MM.1S (cell line): ENCODE data around the gene NUTF2.

Experiments
- DNase-seq: peaks from one replicate; pipeline ENCODE4 v3.0.0-alpha.2; 2015
- H2AFZ ChIP-seq: fragments of 300-600 bp; sonication (generic); 2 replicates; pipeline ENCODE4 v1.6.0; 2016; ENCODE audit warnings: antibody characterized with exemption, low read length
- H3F3A ChIP-seq: fragments of 300-600 bp; sonication (generic); 2 replicates; pipeline ENCODE4 v1.6.1; 2016; ENCODE audit warnings: mild to moderate bottlenecking, antibody characterized with exemption, low read length, moderate library complexity, mixed read lengths; ENCODE audit not compliant: insufficient read depth
- H3K27ac ChIP-seq: fragments of 300-600 bp; sonication (generic); 2 replicates; pipeline ENCODE4 v1.5.1; 2016; ENCODE audit warnings: mild to moderate bottlenecking, low read length
- H3K27me3 ChIP-seq: fragments of 300-600 bp; sonication (generic); replicated peaks from 2 replicates; pipeline ENCODE4 v1.6.0; 2016; ENCODE audit warnings: low read length; ENCODE audit not compliant: insufficient read depth
- H3K36me3 ChIP-seq: fragments of 300-600 bp; sonication (generic); replicated peaks from 2 replicates; pipeline ENCODE4 v1.6.1; 2016; ENCODE audit warnings: mild to moderate bottlenecking, low read length, mixed read lengths; ENCODE audit not compliant: insufficient read depth
- H3K4me1 ChIP-seq: fragments of 300-600 bp; sonication (generic); 2 replicates; pipeline ENCODE4 v1.6.1; 2016; ENCODE audit warnings: low read length, mixed read lengths
- H3K4me2 ChIP-seq: fragments of 300-600 bp; sonication (generic); 2 replicates; pipeline ENCODE4 v1.6.0; 2016; ENCODE audit warnings: low read depth, low read length
- H3K4me3 ChIP-seq: fragments of 300-600 bp; sonication (generic); 2 replicates; pipeline ENCODE4 v1.5.1; 2016; ENCODE audit warnings: low read length, mixed read lengths
- H3K79me2 ChIP-seq: fragments of 300-600 bp; sonication (generic); 2 replicates; pipeline ENCODE4 v1.6.1; 2016; ENCODE audit warnings: mixed run types, low read length, mixed read lengths
- H3K9ac ChIP-seq: fragments of 300-600 bp; sonication (generic); 2 replicates; pipeline ENCODE4 v1.6.1; 2016; ENCODE audit warnings: low read length, mixed read lengths
- H3K9me2 ChIP-seq: fragments of 300-600 bp; sonication (generic); replicated peaks from 2 replicates; pipeline ENCODE4 v1.6.1; 2016; ENCODE audit warnings: mild to moderate bottlenecking, low read length, mixed read lengths; ENCODE audit not compliant: insufficient read depth
- H3K9me3 ChIP-seq: fragments of 300-600 bp; sonication (generic); replicated peaks from 2 replicates; pipeline ENCODE4 v1.6.1; 2016; ENCODE audit warnings: mild to moderate bottlenecking, low read length, mixed read lengths; ENCODE audit not compliant: insufficient read depth
- H4K20me1 ChIP-seq: fragments of 300-600 bp; sonication (generic); 2 replicates; pipeline ENCODE4 v1.6.1; 2016; ENCODE audit warnings: mild to moderate bottlenecking, low read length, moderate library complexity, mixed read lengths; ENCODE audit not compliant: insufficient read depth
- CTCF ChIP-seq: fragments of 300-600 bp; sonication (generic); IDR thresholded peaks from 2 replicates; pipeline ENCODE4 v1.5.1; 2016; ENCODE audit warnings: antibody characterized with exemption, low read length, mixed read lengths
- EZH2 ChIP-seq: fragments of 300-600 bp; sonication (generic); optimal IDR thresholded peaks from 2 replicates; pipeline ENCODE3; 2017; ENCODE audit warnings: low read depth, mild to moderate bottlenecking, antibody characterized with exemption, low read length, mixed read lengths
- EZH2phosphoT487 ChIP-seq: fragments of 300-600 bp; sonication (generic); IDR thresholded peaks from 2 replicates; pipeline ENCODE4 v1.6.1; 2018; ENCODE audit warnings: antibody characterized with exemption, low read length

Gene NUTF2

GRCh38 chr16:67892899-67893742, 46.4 kb downstream of the NUTF2 start, which contains the start of gene PSKH1:
TSS of gene PSKH1 (plus strand) at chr16:67893254. CDS start at chr16:67908750, 15,496 bp downstream.
- Histone ChIP-seq H4K20me1 (no peaks in the 10 kb centered on the region), H3F3A (no peaks in the 10 kb centered on the region), H3K27me3 (no peaks in the 10 kb centered on the region), H2AFZ (peak within 1 kb of the TSS; percentile 64), H3K27ac (peak within 1 kb of the TSS; percentile 57; the same call in 1 of the 2 replicates), H3K4me3 (peak within 1 kb of the TSS; percentile 94), H3K79me2 (peaks cover 45% of the 10 kb centered on the region), H3K9ac (peak within 1 kb of the TSS; percentile 96), H3K36me3 (no peaks in the 10 kb centered on the region), H3K9me2 (no peaks in the 10 kb centered on the region), H3K4me2 (peak within 1 kb of the TSS; percentile 82), H3K9me3 (no peaks in the 10 kb centered on the region), H3K4me1 (0 out of 2 replicates have a peak, but pooled peaks cover 6% of the 10 kb centered on the region)
- peak; percentile 97 for DNase-seq
- TF ChIP-seq EZH2phosphoT487 = no peak
- TF ChIP-seq EZH2 = no peak
- no peak for TF ChIP-seq CTCF

- H3K4me3 ChIP-seq = peak overlapping the region; percentile 94
- H3K4me2 ChIP-seq = peak overlapping the region; percentile 82
- no peaks in the 10 kb centered on the region for H3K27me3 ChIP-seq
- H3K27ac ChIP-seq = peak overlapping the region; percentile 57; the same call in 1 of the 2 replicates
- peak overlapping the region; percentile 96 for H3K9ac ChIP-seq
- no peaks in the 10 kb centered on the region for H3K9me3 ChIP-seq
- TF ChIP-seq EZH2 (no peak), CTCF (no peak), EZH2phosphoT487 (no peak)
- no peaks in the 10 kb centered on the region for H3F3A ChIP-seq
- peak; percentile 18 for DNase-seq
- no peaks in the 10 kb centered on the region for H3K9me2 ChIP-seq
- no peaks in the 10 kb centered on the region for H4K20me1 ChIP-seq
- H3K79me2 ChIP-seq = peaks cover 50% of the 10 kb centered on the region
- H3K36me3 ChIP-seq = no peaks in the 10 kb centered on the region
- peak overlapping the region; percentile 64 for H2AFZ ChIP-seq
- H3K4me1 ChIP-seq = 0 out of 2 replicates have a peak, but pooled peaks cover 6% of the 10 kb centered on the region
Measured at GRCh38 chr16:67893743-67894399, 47.1 kb downstream of the NUTF2 start.

GRCh38 chr16:67897231-67897630, 50.5 kb downstream of the NUTF2 start:
- 0 out of 2 replicates have a peak, but pooled peaks cover 6% of the 10 kb centered on the region for H3K4me1 ChIP-seq
- no peak for TF ChIP-seq EZH2phosphoT487
- TF ChIP-seq EZH2 = no peak
- TF ChIP-seq CTCF = no peak
- H2AFZ ChIP-seq = no peak overlapping the region

More at GRCh38 chr16:67897231-67897630, 50.5 kb downstream of the NUTF2 start:
- Histone ChIP-seq H3K36me3 (no peaks in the 10 kb centered on the region), H3K27me3 (no peaks in the 10 kb centered on the region), H3K4me2 (no peak overlapping the region), H4K20me1 (no peaks in the 10 kb centered on the region), H3K9ac (no peak overlapping the region), H3K4me3 (no peak overlapping the region), H3F3A (no peaks in the 10 kb centered on the region), H3K9me3 (no peaks in the 10 kb centered on the region), H3K27ac (no peak overlapping the region), H3K79me2 (peaks cover 60% of the 10 kb centered on the region), H3K9me2 (no peaks in the 10 kb centered on the region)
- no peak for DNase-seq
